ENCODE results near the gene SHLD1. TPM values are rescaled to one million over a fixed set of nuclear protein-coding genes. Genes with fewer than 3 reads are reported as not detected.

SHLD1 gene
- total RNA-seq, 1 experiment from 2014 or later, result 2.4 TPM

GRCh38 chr20:5730131-5730530 lies 20.1 kb upstream of the SHLD1 start:
- BruUV-seq (replicated peaks), result no TSS peak
- Histone ChIP-seq H3K9me3 (ENCODE audit: control insufficient read depth in 1 of 2, insufficient read depth in 1 of 2, low read depth in 1 of 2, low read length in 2 of 2) (peaks cover 0 to 6% of the 10 kb centered on the region in 2 experiments; a peak in 1 of 4 replicates), H3K4me3 (replicated peaks in 1 of 2; ENCODE audit: low read depth in 1 of 2, low read length in 2 of 2) (no peak overlapping the region), H3K36me3 (ENCODE audit: control insufficient read depth in 1 of 2, insufficient read depth in 2 of 2, low read length in 2 of 2) (no peaks in the 10 kb centered on the region), H3K27me3 (ENCODE audit: insufficient read depth, low read length) (no peaks in the 10 kb centered on the region), H3K4me2 (ENCODE audit: low read length) (no peak overlapping the region), H3K4me1 (ENCODE audit: control insufficient read depth in 1 of 2, insufficient read depth in 2 of 2, low read length in 2 of 2) (no peaks in the 10 kb centered on the region), H3K9me2 (ENCODE audit: insufficient read depth) (no peaks in the 10 kb centered on the region), H3K9ac (ENCODE audit: low read length) (no peak overlapping the region), H3K27ac (ENCODE audit: low read depth, low read length) (no peak overlapping the region), H2AFZ (ENCODE audit: low read depth, low read length, poor library complexity, severe bottlenecking) (no peak overlapping the region), H3K79me2 (ENCODE audit: insufficient read depth, low read length) (no peaks in the 10 kb centered on the region), H4K20me1 (ENCODE audit: insufficient read depth) (no peaks in the 10 kb centered on the region)
- ChIA-PET CTCF (no interaction called here), POLR2A (no interaction called here), RAD21 (ENCODE audit: low non-redundant PET in 1 of 2, low total read pairs in 2 of 2, uncharacterized antibody in 2 of 2, unreplicated experiment in 2 of 2) (no interaction called here)
- intact Hi-C loops (cut with micrococcal nuclease), result no loop called here
- DNase-seq (ENCODE audit: low read depth, low spot score) (no peak), ATAC-seq (no peak)
- TF ChIP-seq MAX (IDR thresholded peaks at IDR 0.05) (no peak), POLR2A (IDR thresholded peaks at IDR 0.05; ENCODE audit: borderline replicate concordance, extremely low read depth, insufficient read depth, insufficient read length) (no peak), RAD21 (IDR thresholded peaks at IDR 0.05; ENCODE audit: low read depth) (no peak), JUND (IDR thresholded peaks at IDR 0.05) (no peak), SIN3A (IDR thresholded peaks at IDR 0.05; ENCODE audit: low read depth) (no peak), SP1 (IDR thresholded peaks at IDR 0.05; ENCODE audit: low read depth) (no peak), ZNF274 (IDR thresholded peaks at IDR 0.05; ENCODE audit: low read depth, low read length) (no peak), FOSL1 (IDR thresholded peaks at IDR 0.05; ENCODE audit: low read depth) (no peak), TCF7L2 (IDR thresholded peaks at IDR 0.05; ENCODE audit: borderline replicate concordance, extremely low read depth, insufficient read depth, insufficient read length) (no peak), CEBPB (IDR thresholded peaks at IDR 0.05; ENCODE audit: low read depth) (no peak), CBX3 (IDR thresholded peaks at IDR 0.05; ENCODE audit: low read depth) (no peak), EZH2phosphoT487 (IDR thresholded peaks at IDR 0.05; ENCODE audit: borderline replicate concordance) (no peak)
- TF ChIP-seq, protein P1, sequence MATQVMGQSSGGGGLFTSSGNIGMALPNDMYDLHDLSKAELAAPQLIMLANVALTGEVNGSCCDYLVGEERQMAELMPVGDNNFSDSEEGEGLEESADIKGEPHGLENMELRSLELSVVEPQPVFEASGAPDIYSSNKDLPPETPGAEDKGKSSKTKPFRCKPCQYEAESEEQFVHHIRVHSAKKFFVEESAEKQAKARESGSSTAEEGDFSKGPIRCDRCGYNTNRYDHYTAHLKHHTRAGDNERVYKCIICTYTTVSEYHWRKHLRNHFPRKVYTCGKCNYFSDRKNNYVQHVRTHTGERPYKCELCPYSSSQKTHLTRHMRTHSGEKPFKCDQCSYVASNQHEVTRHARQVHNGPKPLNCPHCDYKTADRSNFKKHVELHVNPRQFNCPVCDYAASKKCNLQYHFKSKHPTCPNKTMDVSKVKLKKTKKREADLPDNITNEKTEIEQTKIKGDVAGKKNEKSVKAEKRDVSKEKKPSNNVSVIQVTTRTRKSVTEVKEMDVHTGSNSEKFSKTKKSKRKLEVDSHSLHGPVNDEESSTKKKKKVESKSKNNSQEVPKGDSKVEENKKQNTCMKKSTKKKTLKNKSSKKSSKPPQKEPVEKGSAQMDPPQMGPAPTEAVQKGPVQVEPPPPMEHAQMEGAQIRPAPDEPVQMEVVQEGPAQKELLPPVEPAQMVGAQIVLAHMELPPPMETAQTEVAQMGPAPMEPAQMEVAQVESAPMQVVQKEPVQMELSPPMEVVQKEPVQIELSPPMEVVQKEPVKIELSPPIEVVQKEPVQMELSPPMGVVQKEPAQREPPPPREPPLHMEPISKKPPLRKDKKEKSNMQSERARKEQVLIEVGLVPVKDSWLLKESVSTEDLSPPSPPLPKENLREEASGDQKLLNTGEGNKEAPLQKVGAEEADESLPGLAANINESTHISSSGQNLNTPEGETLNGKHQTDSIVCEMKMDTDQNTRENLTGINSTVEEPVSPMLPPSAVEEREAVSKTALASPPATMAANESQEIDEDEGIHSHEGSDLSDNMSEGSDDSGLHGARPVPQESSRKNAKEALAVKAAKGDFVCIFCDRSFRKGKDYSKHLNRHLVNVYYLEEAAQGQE (IDR thresholded peaks at IDR 0.05; ENCODE audit: low read depth), result no peak

Measured in HCT116 (cell line).